Astrocyte of the cerebellum (primary cell): Measurements from ENCODE around the gene EPHB2.

ENCODE experiments used
- DNase-seq: peaks from one replicate; pipeline ENCODE4 v3.0.0-alpha.2; 2011; ENCODE audit warnings: low read depth
- H3K4me3 ChIP-seq: 2 replicates; pipeline ENCODE4 v1.5.1; 2011; ENCODE audit warnings: mild to moderate bottlenecking, low read depth, low read length, moderate library complexity
- in situ Hi-C: cut with HindIII; loops from 2 replicates; pipeline ENCODE4 v1.10.0; 2017; ENCODE audit warnings: low sequenced_read_pairs
- TF ChIP-seq, protein P1 (sequence below): IDR thresholded peaks from 2 replicates; pipeline ENCODE4 v1.5.1; 2012; ENCODE audit warnings: low read length, low read depth, moderate library complexity, mild to moderate bottlenecking; ENCODE audit errors: missing control alignments

The EPHB2 gene

DNA sequence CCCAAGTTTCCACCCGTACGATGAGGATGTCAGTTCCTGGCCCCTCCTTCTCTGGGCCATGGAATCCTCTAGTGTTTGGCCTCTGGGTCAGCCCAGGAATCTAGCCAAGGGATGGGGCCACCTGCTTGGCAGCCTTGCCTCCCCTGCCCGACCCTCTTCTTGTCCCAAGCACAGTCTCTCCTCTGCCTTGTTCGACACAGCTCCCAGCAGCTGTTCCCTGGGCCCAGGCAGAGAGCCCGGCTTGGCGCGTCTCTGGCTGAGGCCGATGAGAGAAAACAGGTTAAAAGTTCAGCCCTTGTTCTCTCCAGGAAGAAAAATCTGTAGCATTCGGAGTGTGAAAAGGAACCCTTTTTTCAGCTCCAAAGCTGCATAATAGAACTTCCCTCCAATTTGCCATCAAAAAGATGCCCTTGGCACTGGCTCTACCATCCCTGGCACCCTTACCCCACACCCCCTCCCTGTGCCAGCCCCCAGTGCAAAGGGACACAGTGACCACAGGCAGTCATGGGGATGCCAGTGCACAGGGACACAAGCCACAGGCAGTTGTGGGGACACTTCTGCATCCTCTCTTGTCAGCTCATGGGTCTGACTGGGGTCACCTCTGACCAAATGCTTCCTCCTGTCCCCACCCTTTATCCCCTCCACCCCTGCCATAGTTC is 68.4 kb downstream of the EPHB2 start:
- H3K4me3 ChIP-seq, result no peak overlapping the region
- TF ChIP-seq, protein P1, sequence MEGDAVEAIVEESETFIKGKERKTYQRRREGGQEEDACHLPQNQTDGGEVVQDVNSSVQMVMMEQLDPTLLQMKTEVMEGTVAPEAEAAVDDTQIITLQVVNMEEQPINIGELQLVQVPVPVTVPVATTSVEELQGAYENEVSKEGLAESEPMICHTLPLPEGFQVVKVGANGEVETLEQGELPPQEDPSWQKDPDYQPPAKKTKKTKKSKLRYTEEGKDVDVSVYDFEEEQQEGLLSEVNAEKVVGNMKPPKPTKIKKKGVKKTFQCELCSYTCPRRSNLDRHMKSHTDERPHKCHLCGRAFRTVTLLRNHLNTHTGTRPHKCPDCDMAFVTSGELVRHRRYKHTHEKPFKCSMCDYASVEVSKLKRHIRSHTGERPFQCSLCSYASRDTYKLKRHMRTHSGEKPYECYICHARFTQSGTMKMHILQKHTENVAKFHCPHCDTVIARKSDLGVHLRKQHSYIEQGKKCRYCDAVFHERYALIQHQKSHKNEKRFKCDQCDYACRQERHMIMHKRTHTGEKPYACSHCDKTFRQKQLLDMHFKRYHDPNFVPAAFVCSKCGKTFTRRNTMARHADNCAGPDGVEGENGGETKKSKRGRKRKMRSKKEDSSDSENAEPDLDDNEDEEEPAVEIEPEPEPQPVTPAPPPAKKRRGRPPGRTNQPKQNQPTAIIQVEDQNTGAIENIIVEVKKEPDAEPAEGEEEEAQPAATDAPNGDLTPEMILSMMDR, result no peak
- in situ Hi-C loops, result no loop called here
- DNase-seq, result no peak

DNA sequence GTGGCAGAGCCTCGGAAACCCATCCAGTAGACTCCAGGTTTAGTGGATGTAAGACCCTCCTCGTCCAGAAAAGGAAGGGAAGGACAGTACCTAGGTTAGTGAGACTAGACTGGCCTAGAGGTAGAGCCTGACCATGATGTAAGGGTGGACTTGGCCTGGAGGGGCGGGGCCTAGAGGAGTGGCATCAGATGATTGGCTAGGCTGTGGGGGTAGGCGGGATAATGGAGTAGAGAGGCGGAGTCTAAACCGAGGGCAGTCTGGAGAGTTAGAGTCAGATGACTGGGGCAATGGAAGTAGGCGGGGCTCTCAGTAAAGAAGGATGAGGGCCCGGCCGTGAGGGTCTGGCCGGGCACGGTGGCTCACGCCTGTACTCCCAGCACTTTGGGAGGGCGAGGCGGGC is 70.1 kb downstream of the EPHB2 start:
- TF ChIP-seq, protein P1, result no peak
- H3K4me3 ChIP-seq, result no peak overlapping the region
- in situ Hi-C loops, result no loop called here
- DNase-seq, result no peak

DNA sequence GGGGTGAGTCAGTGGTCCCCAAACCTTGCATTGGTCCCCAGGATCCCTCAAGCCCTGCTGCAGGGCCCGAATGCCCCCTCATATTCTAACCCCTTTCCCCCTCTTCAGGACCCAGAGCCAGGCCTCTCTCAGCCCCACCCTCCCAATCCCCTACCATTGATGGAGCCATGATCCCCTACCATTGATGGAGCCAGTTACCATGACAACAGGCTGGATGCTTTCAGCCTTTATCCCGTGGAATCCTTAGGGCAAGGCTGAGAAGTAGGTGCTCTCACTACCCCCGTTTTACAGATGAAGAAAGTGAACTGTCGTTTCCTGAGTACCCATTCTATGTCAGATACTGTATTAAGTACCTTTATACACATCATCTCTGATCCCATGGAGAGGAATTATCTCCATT is 70.8 kb downstream of the EPHB2 start:
- in situ Hi-C loops, result no loop called here
- no peak for DNase-seq
- H3K4me3 ChIP-seq, result no peak overlapping the region
- TF ChIP-seq, protein P1, result no peak

DNA sequence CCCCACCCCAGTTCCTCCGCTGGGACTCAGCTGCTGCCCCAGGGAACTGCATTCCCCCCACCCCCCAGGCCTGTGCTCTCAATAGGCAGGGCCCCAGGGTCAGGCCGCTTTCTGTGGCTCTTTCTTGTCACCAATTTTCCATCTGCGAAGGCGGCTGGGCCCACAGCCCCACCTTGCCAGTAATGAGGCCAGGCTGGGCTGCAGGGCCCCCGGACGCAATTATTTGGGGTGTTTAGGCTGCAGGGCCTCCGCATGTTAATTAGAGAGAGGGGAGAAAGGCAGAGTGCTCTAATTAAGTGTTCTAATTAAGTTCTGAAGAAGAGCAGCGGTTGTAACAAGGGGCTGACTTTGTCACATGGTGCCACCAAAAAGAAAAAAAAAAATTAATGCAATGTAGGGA is 71.8 kb downstream of the EPHB2 start:
- in situ Hi-C loops, result no loop called here
- H3K4me3 ChIP-seq, result no peak overlapping the region

DNA sequence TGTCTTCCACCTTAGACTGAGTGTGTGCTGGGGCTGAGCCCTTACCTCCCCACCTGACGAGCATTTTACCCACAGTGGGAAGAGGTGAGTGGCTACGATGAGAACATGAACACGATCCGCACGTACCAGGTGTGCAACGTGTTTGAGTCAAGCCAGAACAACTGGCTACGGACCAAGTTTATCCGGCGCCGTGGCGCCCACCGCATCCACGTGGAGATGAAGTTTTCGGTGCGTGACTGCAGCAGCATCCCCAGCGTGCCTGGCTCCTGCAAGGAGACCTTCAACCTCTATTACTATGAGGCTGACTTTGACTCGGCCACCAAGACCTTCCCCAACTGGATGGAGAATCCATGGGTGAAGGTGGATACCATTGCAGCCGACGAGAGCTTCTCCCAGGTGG is 73.7 kb downstream of the EPHB2 start:
- no peak overlapping the region for H3K4me3 ChIP-seq
- no peak for DNase-seq
- TF ChIP-seq, protein P1, result no peak
- in situ Hi-C loops, result no loop called here

More for the DNA sequence above, 71.8 kb downstream of the EPHB2 start:
- TF ChIP-seq, protein P1, result no peak
- DNase-seq, result no peak

DNA sequence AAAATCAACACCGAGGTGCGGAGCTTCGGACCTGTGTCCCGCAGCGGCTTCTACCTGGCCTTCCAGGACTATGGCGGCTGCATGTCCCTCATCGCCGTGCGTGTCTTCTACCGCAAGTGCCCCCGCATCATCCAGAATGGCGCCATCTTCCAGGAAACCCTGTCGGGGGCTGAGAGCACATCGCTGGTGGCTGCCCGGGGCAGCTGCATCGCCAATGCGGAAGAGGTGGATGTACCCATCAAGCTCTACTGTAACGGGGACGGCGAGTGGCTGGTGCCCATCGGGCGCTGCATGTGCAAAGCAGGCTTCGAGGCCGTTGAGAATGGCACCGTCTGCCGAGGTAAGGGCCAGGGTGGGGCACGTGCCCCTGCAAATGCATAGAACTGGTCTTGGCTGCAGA is 74.1 kb downstream of the EPHB2 start:
- DNase-seq, result no peak
- in situ Hi-C loops, result no loop called here
- TF ChIP-seq, protein P1, result no peak
- no peak overlapping the region for H3K4me3 ChIP-seq
